Measurements from ENCODE around the gene ATP5ME.

ATP5ME gene

GRCh38 chr4:674172-675035 lies at the start of gene ATP5ME, which contains the start of gene MYL5:
TSS of gene ATP5ME (minus strand) at chr4:674276. CDS start at chr4:674247, 29 bp downstream.
TSS of gene MYL5 (plus strand) at chr4:674542. CDS start at chr4:678027, 3,485 bp downstream.
- Histone ChIP-seq H4K20me1 (peaks cover 0 to 25% (median 0%) of the 10 kb centered on the region in 11 experiments; a peak in 4 of 22 replicates), H3K36me3 (peaks cover 26 to 37% (median 30%) of the 10 kb centered on the region in 11 experiments), H3K9ac (peak within 1 kb of the TSS; percentile 89 to 98 (median 97)), H3K9me3 (replicated peaks in 1 of 11) (no peaks in the 10 kb centered on the region), H3K27ac (peak within 1 kb of the TSS; percentile 89 to 98 (median 95)), H3K27me3 (no peaks in the 10 kb centered on the region), H3K4me2 (peak within 1 kb of the TSS; percentile 97 to 100 (median 99)), H3K4me3 (peak within 1 kb of the TSS; percentile 74 to 98 (median 89)), H3K4me1 (peaks cover 48 to 62% (median 54%) of the 10 kb centered on the region in 10 experiments)
- TF ChIP-seq Cebpa-rat (IDR thresholded peaks at IDR 0.05), result no peak

DNA sequence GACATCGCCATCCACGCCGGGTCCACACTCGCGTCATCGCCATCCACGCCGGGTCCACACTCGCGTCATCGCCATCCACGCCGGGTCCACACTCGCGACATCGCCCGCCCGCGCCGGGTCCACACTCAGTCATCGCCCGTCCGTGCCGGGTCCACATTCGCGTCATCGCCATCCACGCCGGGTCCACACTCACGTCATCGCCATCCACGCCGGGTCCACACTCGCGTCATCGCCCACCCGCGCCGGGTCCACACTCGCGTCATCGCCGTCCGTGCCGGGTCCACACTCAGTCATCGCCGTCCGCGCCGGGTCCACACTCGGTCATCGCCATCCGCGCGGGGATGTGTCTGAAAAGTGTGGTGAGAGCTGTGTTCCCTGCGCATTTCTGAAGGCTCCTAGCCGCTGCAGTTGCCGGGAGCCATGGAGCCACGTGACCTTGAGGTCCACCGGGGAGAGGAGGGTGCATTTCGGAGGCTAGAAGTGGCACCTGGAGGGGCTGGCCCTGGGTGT lies 48.8 kb upstream of the ATP5ME start:
- no peak overlapping the region for H3K27ac ChIP-seq
- peaks cover 99 to 100% (median 100%) of the 10 kb centered on the region in 11 experiments for H4K20me1 ChIP-seq
- no peak overlapping the region for H3K4me3 ChIP-seq
- no peaks in the 10 kb centered on the region for H3K27me3 ChIP-seq
- H3K4me2 ChIP-seq, result no peak overlapping the region
- H3K36me3 ChIP-seq, result peaks cover 46 to 99% (median 88%) of the 10 kb centered on the region in 11 experiments
- TF ChIP-seq Cebpa-rat (IDR thresholded peaks at IDR 0.05), result no peak
- H3K9ac ChIP-seq, result no peak overlapping the region
- H3K9me3 ChIP-seq (replicated peaks in 1 of 11), result no peaks in the 10 kb centered on the region; a peak in 2 of 22 replicates
- H3K4me1 ChIP-seq, result peaks cover 20 to 55% (median 26%) of the 10 kb centered on the region in 10 experiments

DNA sequence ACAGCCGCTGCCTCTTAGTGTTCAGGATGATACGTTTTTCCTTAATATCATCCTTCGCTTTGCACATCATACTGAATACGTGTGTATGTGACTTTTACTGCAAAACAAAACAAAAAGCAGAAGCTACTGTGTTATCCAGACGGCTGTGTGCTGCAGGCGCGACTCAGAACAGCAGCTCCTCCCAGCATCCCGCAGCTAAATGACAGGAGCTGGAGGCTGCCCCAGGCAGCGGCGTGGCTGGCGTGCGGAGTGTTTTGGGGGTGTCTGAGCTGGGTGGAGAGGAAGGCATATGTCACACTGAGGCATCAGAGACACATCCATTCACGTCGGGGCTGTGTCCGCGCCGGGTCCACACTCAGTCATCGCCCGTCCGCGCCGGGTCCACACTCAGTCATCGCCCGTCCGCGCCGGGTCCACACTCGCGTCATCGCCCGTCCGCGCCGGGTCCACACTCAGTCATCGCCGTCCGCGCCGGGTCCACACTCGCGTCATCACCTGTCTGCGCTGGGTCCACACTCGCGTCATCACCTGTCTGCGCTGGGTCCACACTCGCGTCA lies 48.2 kb upstream of the ATP5ME start:
- H3K4me2 ChIP-seq, result 0 out of 22 replicates have a peak overlapping the region, but pooled peaks of 1 of the 11 experiments have one; percentile 24
- H3K27ac ChIP-seq, result no peak overlapping the region
- H3K4me1 ChIP-seq, result peaks cover 23 to 57% (median 31%) of the 10 kb centered on the region in 10 experiments
- H4K20me1 ChIP-seq, result peaks cover 99 to 100% (median 100%) of the 10 kb centered on the region in 11 experiments
- no peaks in the 10 kb centered on the region; a peak in 2 of 22 replicates for H3K9me3 ChIP-seq (replicated peaks in 1 of 11)
- no peak overlapping the region for H3K4me3 ChIP-seq
- no peak overlapping the region for H3K9ac ChIP-seq
- H3K27me3 ChIP-seq, result no peaks in the 10 kb centered on the region
- peaks cover 40 to 99% (median 87%) of the 10 kb centered on the region in 11 experiments for H3K36me3 ChIP-seq
- no peak for TF ChIP-seq Cebpa-rat (IDR thresholded peaks at IDR 0.05)

- Histone ChIP-seq H3K27ac (peak overlapping the region in 2 of 11 experiments; percentile 6 to 35; a peak in 3 of 22 replicates), H3K36me3 (peaks cover 39 to 97% (median 80%) of the 10 kb centered on the region in 11 experiments), H3K4me1 (peaks cover 19 to 51% (median 30%) of the 10 kb centered on the region in 10 experiments), H3K4me3 (no peak overlapping the region), H3K27me3 (no peaks in the 10 kb centered on the region), H4K20me1 (peaks cover 97 to 100% (median 100%) of the 10 kb centered on the region in 11 experiments), H3K9me3 (replicated peaks in 1 of 11) (no peaks in the 10 kb centered on the region; a peak in 2 of 22 replicates), H3K9ac (peak overlapping the region in 3 of 11 experiments; percentile 9 to 32 (median 24); a peak in 2 of 22 replicates), H3K4me2 (peak overlapping the region in 3 of 11 experiments; percentile 9 to 32 (median 24); a peak in 2 of 22 replicates)
- TF ChIP-seq Cebpa-rat (IDR thresholded peaks at IDR 0.05), result no peak
These were observed 47.4 kb upstream of the ATP5ME start for GRCh38 chr4:721261-722168.

GRCh38 chr4:720111-720860 lies 46.2 kb upstream of the ATP5ME start:
- Histone ChIP-seq H3K9ac (no peak overlapping the region), H3K4me2 (peak overlapping the region in 2 of 11 experiments; percentile 16 to 24; a peak in 1 of 22 replicates), H3K27me3 (no peaks in the 10 kb centered on the region), H3K9me3 (replicated peaks in 1 of 11) (no peaks in the 10 kb centered on the region; a peak in 2 of 22 replicates), H3K4me1 (peaks cover 7 to 40% (median 21%) of the 10 kb centered on the region in 10 experiments; a peak in 18 of 20 replicates), H3K4me3 (no peak overlapping the region), H3K36me3 (peaks cover 39 to 87% (median 71%) of the 10 kb centered on the region in 11 experiments), H3K27ac (no peak overlapping the region), H4K20me1 (peaks cover 91 to 100% (median 99%) of the 10 kb centered on the region in 11 experiments)
- no peak for TF ChIP-seq Cebpa-rat (IDR thresholded peaks at IDR 0.05)

DNA sequence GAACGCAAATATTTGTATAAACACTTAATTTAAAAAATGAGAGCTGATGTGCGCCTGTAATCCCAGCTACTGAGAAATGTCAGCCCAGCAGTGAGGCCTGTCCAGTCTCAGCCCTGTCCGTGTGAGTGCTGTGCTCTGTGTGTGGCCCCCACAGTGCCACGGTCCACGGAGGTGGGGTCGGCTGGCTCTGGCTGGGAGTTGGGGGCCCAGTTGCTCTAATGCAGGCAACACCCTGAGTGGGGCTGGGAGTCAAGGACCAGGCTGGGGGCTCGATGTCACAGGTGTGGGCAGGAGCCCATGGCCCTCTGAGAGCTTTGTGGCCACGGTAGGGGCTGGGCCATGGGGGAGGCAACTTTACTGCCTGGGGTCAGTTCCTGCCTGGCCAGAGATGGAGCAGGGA lies 44.4 kb upstream of the ATP5ME start:
- no peaks in the 10 kb centered on the region; a peak in 2 of 22 replicates for H3K9me3 ChIP-seq (replicated peaks in 1 of 11)
- no peaks in the 10 kb centered on the region for H3K27me3 ChIP-seq
- H3K4me1 ChIP-seq, result peaks cover 6 to 40% (median 22%) of the 10 kb centered on the region in 10 experiments; a peak in 15 of 20 replicates
- H3K36me3 ChIP-seq, result peaks cover 33 to 87% (median 74%) of the 10 kb centered on the region in 11 experiments
- H3K9ac ChIP-seq, result 0 out of 22 replicates have a peak overlapping the region, but pooled peaks of 1 of the 11 experiments have one; percentile 21
- no peak overlapping the region for H3K4me2 ChIP-seq
- H3K27ac ChIP-seq, result no peak overlapping the region
- TF ChIP-seq Cebpa-rat (IDR thresholded peaks at IDR 0.05), result no peak
- H4K20me1 ChIP-seq, result peaks cover 91 to 100% (median 99%) of the 10 kb centered on the region in 11 experiments
- no peak overlapping the region for H3K4me3 ChIP-seq

DNA sequence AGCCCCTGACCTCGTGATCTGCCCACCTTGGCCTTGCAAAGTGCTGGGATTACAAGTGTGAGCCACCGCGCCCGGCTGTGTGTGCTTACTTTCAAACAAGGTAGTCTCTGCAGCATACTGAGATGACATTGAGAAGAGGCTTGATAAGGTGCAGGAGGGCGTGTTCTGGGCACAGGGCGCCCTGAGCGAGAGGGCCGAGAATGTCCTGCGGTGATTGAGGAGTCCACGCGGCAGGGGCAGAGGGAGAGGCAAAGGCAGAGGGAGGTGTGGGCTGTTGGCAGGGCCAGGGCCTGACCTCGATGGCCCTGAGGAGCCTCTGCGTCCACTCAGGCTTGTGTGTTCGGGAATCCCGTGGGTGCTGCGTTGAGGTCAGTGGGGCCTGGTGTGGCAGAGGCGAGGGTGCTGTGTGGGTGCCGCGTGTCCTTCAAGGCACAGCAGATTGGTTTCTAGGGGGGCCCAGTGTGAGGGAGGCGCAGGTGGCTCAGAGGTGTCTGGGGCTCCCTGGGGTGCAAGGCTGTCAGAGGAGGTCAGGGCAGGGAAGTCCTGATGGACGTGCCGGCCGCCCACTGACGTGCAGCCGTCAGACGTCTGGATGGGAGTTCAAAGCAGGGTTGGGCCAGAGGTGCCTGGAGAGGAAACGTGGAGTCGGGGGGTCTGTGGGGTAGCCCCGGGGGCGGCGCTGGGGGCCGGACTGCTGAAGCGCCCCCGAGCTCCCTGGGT lies 43.7 kb upstream of the ATP5ME start:
- Histone ChIP-seq H3K9me3 (replicated peaks in 1 of 11) (no peaks in the 10 kb centered on the region; a peak in 3 of 22 replicates), H4K20me1 (peaks cover 91 to 100% (median 99%) of the 10 kb centered on the region in 11 experiments), H3K27me3 (no peaks in the 10 kb centered on the region), H3K27ac (peak overlapping the region in 2 of 11 experiments; percentile 13 to 55; a peak in 2 of 22 replicates), H3K4me3 (no peak overlapping the region), H3K9ac (peak overlapping the region in 4 of 11 experiments; percentile 3 to 29 (median 18); a peak in 2 of 22 replicates), H3K4me1 (peaks cover 6 to 45% (median 25%) of the 10 kb centered on the region in 10 experiments; a peak in 15 of 20 replicates), H3K36me3 (peaks cover 26 to 87% (median 73%) of the 10 kb centered on the region in 11 experiments), H3K4me2 (peak overlapping the region in 3 of 11 experiments; percentile 11 to 37 (median 25); a peak in 3 of 22 replicates)
- no peak for TF ChIP-seq Cebpa-rat (IDR thresholded peaks at IDR 0.05)

Data from BLaER1 treated with 17β-estradiol and CSF1 and Interleukin-3, amounts not matched to agents 10 nM and 100 nM (cell line).